GM12801 (cell line): ENCODE results near the gene FOXL1.

Experiments
- TF ChIP-seq, protein P1 (sequence below): IDR thresholded peaks from one replicate; pipeline ENCODE4 v1.5.1; 2011; ENCODE audit warnings: control low read depth; ENCODE audit not compliant: insufficient read length; ENCODE audit errors: extremely low read depth

Gene FOXL1

DNA sequence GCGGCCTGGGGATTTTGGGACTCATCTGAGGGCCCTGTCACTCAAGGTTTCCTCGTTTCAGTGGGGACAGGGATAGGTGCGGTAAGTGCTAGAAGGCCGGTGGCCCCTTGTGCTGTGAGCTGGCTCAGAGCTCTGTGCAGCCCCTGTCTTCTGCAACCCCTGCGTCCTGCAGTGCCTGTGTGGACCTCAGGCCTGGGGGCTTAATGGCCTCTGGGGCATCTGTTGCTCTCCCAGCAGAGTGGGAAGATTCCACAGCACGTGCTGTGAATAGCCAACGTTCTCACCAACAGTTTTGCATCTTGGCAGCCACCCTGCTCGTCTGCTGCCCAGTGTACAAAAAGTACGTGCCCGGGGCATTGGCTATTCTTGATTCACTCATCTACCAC, 6.8 kb upstream of the FOXL1 start:
- TF ChIP-seq, protein P1, sequence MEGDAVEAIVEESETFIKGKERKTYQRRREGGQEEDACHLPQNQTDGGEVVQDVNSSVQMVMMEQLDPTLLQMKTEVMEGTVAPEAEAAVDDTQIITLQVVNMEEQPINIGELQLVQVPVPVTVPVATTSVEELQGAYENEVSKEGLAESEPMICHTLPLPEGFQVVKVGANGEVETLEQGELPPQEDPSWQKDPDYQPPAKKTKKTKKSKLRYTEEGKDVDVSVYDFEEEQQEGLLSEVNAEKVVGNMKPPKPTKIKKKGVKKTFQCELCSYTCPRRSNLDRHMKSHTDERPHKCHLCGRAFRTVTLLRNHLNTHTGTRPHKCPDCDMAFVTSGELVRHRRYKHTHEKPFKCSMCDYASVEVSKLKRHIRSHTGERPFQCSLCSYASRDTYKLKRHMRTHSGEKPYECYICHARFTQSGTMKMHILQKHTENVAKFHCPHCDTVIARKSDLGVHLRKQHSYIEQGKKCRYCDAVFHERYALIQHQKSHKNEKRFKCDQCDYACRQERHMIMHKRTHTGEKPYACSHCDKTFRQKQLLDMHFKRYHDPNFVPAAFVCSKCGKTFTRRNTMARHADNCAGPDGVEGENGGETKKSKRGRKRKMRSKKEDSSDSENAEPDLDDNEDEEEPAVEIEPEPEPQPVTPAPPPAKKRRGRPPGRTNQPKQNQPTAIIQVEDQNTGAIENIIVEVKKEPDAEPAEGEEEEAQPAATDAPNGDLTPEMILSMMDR: no peak

DNA sequence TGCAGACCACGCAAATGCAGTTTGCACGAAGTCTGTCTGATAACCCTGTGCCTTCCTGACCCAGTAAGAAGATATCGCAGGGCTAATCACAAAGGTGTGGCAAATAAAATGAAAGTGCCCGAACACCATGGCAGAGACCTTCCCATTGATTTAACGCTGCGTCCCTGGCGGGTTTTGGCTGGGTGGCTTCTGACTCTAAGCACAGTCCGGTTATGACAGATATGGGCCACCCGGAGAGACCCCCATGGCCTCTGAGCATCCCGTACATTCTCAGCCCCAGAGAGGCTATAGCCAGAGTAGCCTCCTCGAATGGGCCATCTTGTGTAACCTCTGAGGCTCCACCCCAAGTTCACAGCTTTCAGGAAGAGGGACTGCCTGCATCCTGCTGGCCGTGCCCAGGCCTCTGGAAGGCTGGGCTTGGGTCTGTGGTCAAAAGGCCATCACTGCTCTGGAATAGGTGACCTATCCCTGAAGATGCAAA, 6.3 kb upstream of the FOXL1 start:
- TF ChIP-seq, protein P1: no peak

DNA sequence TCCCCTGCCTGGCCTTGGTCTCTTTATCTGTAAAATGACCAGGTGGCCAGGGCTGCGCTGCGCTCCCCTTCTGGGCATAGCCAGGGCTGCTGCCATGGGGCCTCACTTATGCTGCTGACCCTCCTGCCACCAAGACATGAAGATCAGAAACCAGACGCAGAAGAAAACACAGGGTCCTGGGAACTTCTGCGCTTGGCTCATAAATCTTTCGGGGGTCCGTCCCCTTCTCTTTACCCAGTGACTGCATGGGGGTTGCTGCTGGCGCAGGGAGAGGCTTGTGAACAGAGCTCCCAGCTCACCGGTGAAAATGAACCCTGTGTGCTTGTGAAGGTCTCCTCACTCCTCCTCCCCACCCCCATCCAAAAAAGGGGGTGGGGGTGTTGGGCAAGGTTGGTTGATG, 5.7 kb upstream of the FOXL1 start:
- TF ChIP-seq, protein P1: no peak

DNA sequence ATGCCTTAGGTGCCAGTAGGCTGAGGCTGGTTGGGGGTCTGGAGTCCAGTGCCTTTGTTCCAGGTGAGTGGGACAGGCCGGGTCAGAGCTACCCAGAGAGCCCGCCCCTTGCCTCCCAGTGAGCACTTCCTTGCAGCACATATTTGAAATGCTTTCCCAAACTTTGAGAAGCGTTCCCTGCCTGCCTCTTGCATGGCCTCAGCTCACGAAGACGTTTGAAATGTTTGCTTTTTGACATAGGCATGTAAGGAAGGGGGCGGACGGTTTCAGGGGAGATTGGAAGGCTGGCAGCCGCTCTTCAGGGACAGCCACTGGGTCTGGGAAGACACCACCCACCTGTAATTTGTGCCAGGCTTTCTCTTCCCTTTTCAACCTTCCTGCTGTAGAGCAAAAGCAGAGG, 5.1 kb upstream of the FOXL1 start:
- TF ChIP-seq, protein P1: no peak

DNA sequence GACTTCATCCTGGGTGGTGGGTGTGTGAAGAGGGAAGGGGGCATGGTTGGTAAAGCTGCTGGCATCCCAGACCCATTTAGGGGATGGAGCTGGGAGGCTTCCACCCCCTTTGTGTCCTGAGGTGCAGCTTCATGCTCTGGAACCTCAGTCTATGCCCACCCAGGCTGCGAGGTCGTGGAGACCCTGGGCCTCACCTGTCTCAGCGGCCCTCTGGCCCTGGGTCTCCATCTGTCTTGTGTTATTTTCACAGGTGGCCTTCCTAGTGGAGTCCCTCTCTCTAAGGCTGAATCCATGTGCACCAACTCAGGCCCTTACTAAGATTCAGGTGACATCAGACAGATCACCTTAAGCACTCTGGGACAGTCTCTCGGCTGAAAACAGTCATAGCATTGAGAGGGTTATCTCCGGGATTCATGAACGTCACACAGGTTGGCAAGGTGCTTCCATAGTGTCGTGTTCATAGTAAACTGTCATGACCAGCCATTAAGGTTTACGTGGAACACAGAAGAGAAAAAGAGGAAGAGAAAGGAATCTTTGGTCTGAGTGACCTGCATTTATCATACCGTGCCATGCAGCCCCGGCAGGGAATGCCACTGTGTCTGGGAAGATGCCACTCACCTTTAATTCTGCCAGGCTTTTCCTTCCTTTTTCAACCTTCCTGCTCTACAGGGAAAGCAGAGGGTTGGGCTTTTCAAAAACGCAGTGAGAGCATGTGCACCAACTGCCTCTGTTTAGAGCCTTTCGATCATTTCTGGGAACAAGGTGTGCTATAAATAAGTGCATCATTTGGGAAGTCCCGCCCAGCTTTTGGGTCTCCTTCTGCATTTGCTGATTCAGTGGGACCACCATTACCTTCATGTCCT, 4.5 kb upstream of the FOXL1 start:
- TF ChIP-seq, protein P1: no peak

DNA sequence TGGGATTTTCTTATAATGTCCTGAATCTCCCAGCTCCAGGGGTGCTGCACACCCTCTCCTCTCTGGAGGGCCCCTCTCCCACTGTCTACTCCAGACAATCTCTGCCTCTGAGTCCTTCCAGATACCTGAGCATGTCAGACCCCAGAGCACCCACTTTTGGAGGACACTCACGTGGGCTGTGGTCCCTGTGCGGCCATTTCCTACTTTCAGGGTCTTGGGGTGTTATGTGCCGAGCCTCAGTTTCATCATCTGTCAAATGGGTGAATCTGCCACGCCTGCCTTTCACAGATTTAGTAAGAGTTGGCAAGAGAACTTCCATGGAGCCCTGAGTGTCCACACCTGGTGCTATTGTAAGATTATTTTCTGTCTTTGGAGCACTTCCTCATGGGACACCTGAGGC, 3.7 kb upstream of the FOXL1 start:
- TF ChIP-seq, protein P1: no peak

DNA sequence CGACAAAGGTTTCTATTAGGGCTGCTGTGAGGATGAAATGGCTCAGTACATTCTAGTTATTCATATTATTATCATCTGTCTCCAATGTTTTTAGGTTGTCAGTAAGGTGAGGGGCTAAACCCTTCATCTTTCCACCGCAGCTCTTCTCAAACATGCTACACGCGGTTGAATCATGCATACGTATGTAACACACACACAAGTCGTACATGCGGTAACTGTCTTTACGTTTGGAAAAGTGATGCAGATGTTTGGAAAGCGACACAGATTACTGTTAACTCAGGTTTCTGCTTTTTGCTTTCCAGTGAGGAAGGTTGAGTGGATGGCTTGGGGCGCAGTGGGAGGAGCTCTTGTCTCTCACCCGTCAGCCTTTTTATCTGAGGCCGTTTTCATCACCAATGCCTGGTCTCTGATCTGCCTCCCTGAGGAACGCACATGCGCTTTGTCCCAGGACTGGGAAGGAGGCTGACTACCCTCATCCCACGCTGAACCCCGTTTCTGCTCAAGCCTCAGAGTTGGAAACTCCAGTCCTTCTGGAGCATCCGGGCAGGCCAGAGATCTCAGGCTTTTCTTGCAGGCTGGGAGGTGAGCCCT, 3.2 kb upstream of the FOXL1 start:
- TF ChIP-seq, protein P1: no peak
